Suprapubic skin (tissue), 4 donors: ENCODE data around the gene MAP3K8. TPM values are rescaled to one million over a fixed set of nuclear protein-coding genes. Genes with fewer than 3 reads are reported as not detected.

Experiments used
- DNase-seq, 2 donors: peaks; one replicate each; pipeline ENCODE4 v3.0.0-alpha.2; 2019; ENCODE audit warnings: low spot score in 2 of 2
- H3K27ac ChIP-seq: fragments of 200-600 bp; sonication (generic); one replicate; pipeline ENCODE4 v1.5.1; 2019
- H3K27me3 ChIP-seq: fragments of 200-600 bp; sonication (generic); one replicate; pipeline ENCODE4 v1.5.1; 2019
- H3K36me3 ChIP-seq: fragments of 200-600 bp; sonication (generic); one replicate; pipeline ENCODE4 v1.5.1; 2019
- H3K4me1 ChIP-seq: fragments of 200-600 bp; sonication (generic); one replicate; pipeline ENCODE4 v1.5.1; 2019
- H3K4me3 ChIP-seq: fragments of 200-600 bp; sonication (generic); one replicate; pipeline ENCODE4 v1.5.1; 2019; ENCODE audit warnings: mild to moderate bottlenecking
- H3K9me3 ChIP-seq: fragments of 200-600 bp; sonication (generic); one replicate; pipeline ENCODE4 v1.5.1; 2019
- CTCF ChIP-seq, 2 donors: fragments of 200-600 bp in 1 of 2; fragments of 450-650 bp in 1 of 2; sonication (generic) in 1 of 2; IDR thresholded peaks; one replicate each; pipeline ENCODE4 v1.5.1; 2016 to 2019; ENCODE audit warnings: antibody characterized with exemption in 2 of 2, mild to moderate bottlenecking in 1 of 2, moderate library complexity in 1 of 2
- EP300 ChIP-seq: sonication (generic); formaldehyde crosslinking; IDR thresholded peaks from one replicate; pipeline ENCODE4 v1.6.1; 2017; ENCODE audit warnings: antibody characterized with exemption
- POLR2A ChIP-seq, 2 donors: fragments of 450-650 bp; IDR thresholded peaks; one replicate each; pipeline ENCODE4 v1.6.1; 2017; ENCODE audit warnings: antibody characterized with exemption in 2 of 2, mild to moderate bottlenecking in 2 of 2, moderate library complexity in 2 of 2
- POLR2AphosphoS5 ChIP-seq, 3 donors: sonication (generic); formaldehyde crosslinking; IDR thresholded peaks; one replicate each; pipeline ENCODE4 v1.6.1; 2017; ENCODE audit warnings: antibody characterized with exemption in 3 of 3
- WGBS: methylation state at CpG from one replicate; pipeline ENCODE4 v1.1.5; 2018; 5-methylcytosine and 5-hydroxymethylcytosine counted together
- total RNA-seq, 4 donors: library from RNA; depleted of rRNA; stranded (reverse); fragments of >200 nt; gene quantifications; one replicate each; pipeline ENCODE4 v1.1.0, GENCODE V29; 2016

MAP3K8 gene
- total RNA-seq, 4 donors from 2014 or later: 21.9 to 56.4 (median 54.2) TPM

GRCh38 chr10:30398788-30399187, 35.2 kb upstream of the MAP3K8 start:
- Histone ChIP-seq H3K4me1 (no peaks in the 10 kb centered on the region), H3K36me3 (no peaks in the 10 kb centered on the region), H3K27ac (no peak overlapping the region), H3K4me3 (no peak overlapping the region), H3K27me3 (no peaks in the 10 kb centered on the region), H3K9me3 (no peaks in the 10 kb centered on the region)
- DNase-seq: no peak
- 53% methylated on average over 4 of the region's 4 CpGs for WGBS
- TF ChIP-seq CTCF (IDR thresholded peaks at IDR 0.05) (no peak), POLR2A (IDR thresholded peaks at IDR 0.05) (no peak), EP300 (no peak), POLR2AphosphoS5 (IDR thresholded peaks at IDR 0.05) (no peak)

GRCh38 chr10:30403494-30403893, 30.5 kb upstream of the MAP3K8 start:
- H3K27me3 ChIP-seq: no peaks in the 10 kb centered on the region
- H3K36me3 ChIP-seq: no peaks in the 10 kb centered on the region
- no peaks in the 10 kb centered on the region for H3K9me3 ChIP-seq
- WGBS: 98% methylated on average over 18 of the region's 18 CpGs
- H3K4me1 ChIP-seq: no peaks in the 10 kb centered on the region
- no peak for TF ChIP-seq POLR2A (IDR thresholded peaks at IDR 0.05)
- no peak for TF ChIP-seq EP300
- TF ChIP-seq CTCF (IDR thresholded peaks at IDR 0.05): no peak
- no peak for TF ChIP-seq POLR2AphosphoS5 (IDR thresholded peaks at IDR 0.05)
- no peak overlapping the region for H3K4me3 ChIP-seq
- no peak for DNase-seq
- H3K27ac ChIP-seq: no peak overlapping the region

GRCh38 chr10:30404540-30404939, 29.4 kb upstream of the MAP3K8 start:
- TF ChIP-seq CTCF (IDR thresholded peaks at IDR 0.05) (no peak), POLR2AphosphoS5 (IDR thresholded peaks at IDR 0.05) (no peak), EP300 (no peak), POLR2A (IDR thresholded peaks at IDR 0.05) (no peak)
- no peaks in the 10 kb centered on the region for H3K9me3 ChIP-seq
- no peaks in the 10 kb centered on the region for H3K36me3 ChIP-seq
- 78% methylated on average over 5 of the region's 5 CpGs for WGBS
- H3K27ac ChIP-seq: no peak overlapping the region
- H3K27me3 ChIP-seq: no peaks in the 10 kb centered on the region
- H3K4me3 ChIP-seq: no peak overlapping the region
- no peaks in the 10 kb centered on the region for H3K4me1 ChIP-seq
- DNase-seq: no peak

GRCh38 chr10:30411263-30411662, 22.7 kb upstream of the MAP3K8 start:
- Histone ChIP-seq H3K36me3 (no peaks in the 10 kb centered on the region), H3K9me3 (no peaks in the 10 kb centered on the region), H3K4me1 (peaks cover 5% of the 10 kb centered on the region), H3K27me3 (no peaks in the 10 kb centered on the region), H3K4me3 (no peak overlapping the region), H3K27ac (no peak overlapping the region)
- no peak for DNase-seq
- TF ChIP-seq CTCF (IDR thresholded peaks at IDR 0.05) (no peak), EP300 (no peak), POLR2AphosphoS5 (IDR thresholded peaks at IDR 0.05) (no peak), POLR2A (IDR thresholded peaks at IDR 0.05) (no peak)
- WGBS: 100% methylated on average over 1 of the region's 1 CpG

- TF ChIP-seq POLR2AphosphoS5 (IDR thresholded peaks at IDR 0.05) (no peak), EP300 (no peak), CTCF (IDR thresholded peaks at IDR 0.05) (no peak), POLR2A (IDR thresholded peaks at IDR 0.05) (no peak)
- Histone ChIP-seq H3K9me3 (no peaks in the 10 kb centered on the region), H3K27me3 (no peaks in the 10 kb centered on the region), H3K4me1 (peaks cover 5% of the 10 kb centered on the region), H3K27ac (no peak overlapping the region), H3K36me3 (no peaks in the 10 kb centered on the region), H3K4me3 (no peak overlapping the region)
- DNase-seq: no peak
These were observed 21.1 kb upstream of the MAP3K8 start for GRCh38 chr10:30412901-30413300.
